ENCODE results near the gene LTBP1.
A peak's percentile ranks its signal among the peaks of the same experiment; 100 is the strongest.

The LTBP1 gene

GRCh38 chr2:33371304-33372090 is 424.7 kb downstream of the LTBP1 start:
- no peaks in the 10 kb centered on the region for H4K20me1 ChIP-seq (ENCODE audit: control insufficient read depth, insufficient read depth, low read depth, low read length)
- H3K4me2 ChIP-seq (ENCODE audit: low read length): no peak overlapping the region
- no peaks in the 10 kb centered on the region for H3K9me2 ChIP-seq (replicated peaks; ENCODE audit: control insufficient read depth, low read length)
- no peaks in the 10 kb centered on the region for H3K79me2 ChIP-seq (ENCODE audit: control insufficient read depth, low read length)
- no peak overlapping the region for H3K27ac ChIP-seq (ENCODE audit: low read depth, low read length)
- H3K27me3 ChIP-seq (ENCODE audit: control insufficient read depth, low read length): no peaks in the 10 kb centered on the region
- TF ChIP-seq CTCF (IDR thresholded peaks at IDR 0.05; ENCODE audit: low read depth, low read length, poor library complexity, severe bottlenecking): no peak
- TF ChIP-seq EZH2phosphoT487 (IDR thresholded peaks at IDR 0.05; ENCODE audit: borderline replicate concordance, low read length): no peak
- no peak overlapping the region for H3K4me3 ChIP-seq (ENCODE audit: low read length)
- H3K36me3 ChIP-seq (ENCODE audit: control insufficient read depth, low read length): peaks cover 43% of the 10 kb centered on the region
- H3K4me1 ChIP-seq (ENCODE audit: control insufficient read depth, low read length): no peaks in the 10 kb centered on the region
- H3F3A ChIP-seq (ENCODE audit: control insufficient read depth, insufficient read depth): peaks cover 5% of the 10 kb centered on the region; the same call in 1 of the 2 replicates
- no peaks in the 10 kb centered on the region for H3K9me3 ChIP-seq (ENCODE audit: control insufficient read depth, insufficient read depth, low read length)

- Histone ChIP-seq H3K9me3 (ENCODE audit: control insufficient read depth, insufficient read depth, low read length) (no peaks in the 10 kb centered on the region), H3K4me2 (ENCODE audit: low read length) (no peak overlapping the region), H4K20me1 (ENCODE audit: control insufficient read depth, insufficient read depth, low read depth, low read length) (no peaks in the 10 kb centered on the region), H3K79me2 (ENCODE audit: control insufficient read depth, low read length) (no peaks in the 10 kb centered on the region), H3K36me3 (ENCODE audit: control insufficient read depth, low read length) (peaks cover 35% of the 10 kb centered on the region), H3F3A (ENCODE audit: control insufficient read depth, insufficient read depth) (peaks cover 5% of the 10 kb centered on the region; the same call in 1 of the 2 replicates), H3K27me3 (ENCODE audit: control insufficient read depth, low read length) (no peaks in the 10 kb centered on the region), H3K9me2 (replicated peaks; ENCODE audit: control insufficient read depth, low read length) (no peaks in the 10 kb centered on the region), H3K27ac (ENCODE audit: low read depth, low read length) (no peak overlapping the region), H3K4me3 (ENCODE audit: low read length) (no peak overlapping the region), H3K4me1 (ENCODE audit: control insufficient read depth, low read length) (no peaks in the 10 kb centered on the region)
- TF ChIP-seq CTCF (IDR thresholded peaks at IDR 0.05; ENCODE audit: low read depth, low read length, poor library complexity, severe bottlenecking): peak; percentile 85
- no peak for TF ChIP-seq EZH2phosphoT487 (IDR thresholded peaks at IDR 0.05; ENCODE audit: borderline replicate concordance, low read length)
These were observed 426.3 kb downstream of the LTBP1 start for GRCh38 chr2:33372940-33373553.

GRCh38 chr2:33373986-33374385 is 427.2 kb downstream of the LTBP1 start:
- no peaks in the 10 kb centered on the region for H4K20me1 ChIP-seq (ENCODE audit: control insufficient read depth, insufficient read depth, low read depth, low read length)
- H3K9me2 ChIP-seq (replicated peaks; ENCODE audit: control insufficient read depth, low read length): no peaks in the 10 kb centered on the region
- no peaks in the 10 kb centered on the region for H3K79me2 ChIP-seq (ENCODE audit: control insufficient read depth, low read length)
- TF ChIP-seq EZH2phosphoT487 (IDR thresholded peaks at IDR 0.05; ENCODE audit: borderline replicate concordance, low read length) (no peak), CTCF (IDR thresholded peaks at IDR 0.05; ENCODE audit: low read depth, low read length, poor library complexity, severe bottlenecking) (no peak)
- H3K27ac ChIP-seq (ENCODE audit: low read depth, low read length): no peak overlapping the region
- no peaks in the 10 kb centered on the region for H3K9me3 ChIP-seq (ENCODE audit: control insufficient read depth, insufficient read depth, low read length)
- H3F3A ChIP-seq (ENCODE audit: control insufficient read depth, insufficient read depth): peaks cover 10% of the 10 kb centered on the region; the same call in 1 of the 2 replicates
- H3K4me3 ChIP-seq (ENCODE audit: low read length): no peak overlapping the region
- no peaks in the 10 kb centered on the region for H3K27me3 ChIP-seq (ENCODE audit: control insufficient read depth, low read length)
- H3K36me3 ChIP-seq (ENCODE audit: control insufficient read depth, low read length): peaks cover 29% of the 10 kb centered on the region
- no peak overlapping the region for H3K4me2 ChIP-seq (ENCODE audit: low read length)
- no peaks in the 10 kb centered on the region for H3K4me1 ChIP-seq (ENCODE audit: control insufficient read depth, low read length)

All from DOHH2 (cell line).